ENCODE measurements around the gene NLGN3.

GRCh38 chrX:71215338-71215912, 70.8 kb downstream of the NLGN3 start:
- TF ChIP-seq CTCF (conservative IDR thresholded peaks at IDR 0.05) (no peak), EZH2 (IDR thresholded peaks at IDR 0.05; ENCODE audit: low read depth) (no peak)
